ENCODE data around the gene PADI6.

DNA sequence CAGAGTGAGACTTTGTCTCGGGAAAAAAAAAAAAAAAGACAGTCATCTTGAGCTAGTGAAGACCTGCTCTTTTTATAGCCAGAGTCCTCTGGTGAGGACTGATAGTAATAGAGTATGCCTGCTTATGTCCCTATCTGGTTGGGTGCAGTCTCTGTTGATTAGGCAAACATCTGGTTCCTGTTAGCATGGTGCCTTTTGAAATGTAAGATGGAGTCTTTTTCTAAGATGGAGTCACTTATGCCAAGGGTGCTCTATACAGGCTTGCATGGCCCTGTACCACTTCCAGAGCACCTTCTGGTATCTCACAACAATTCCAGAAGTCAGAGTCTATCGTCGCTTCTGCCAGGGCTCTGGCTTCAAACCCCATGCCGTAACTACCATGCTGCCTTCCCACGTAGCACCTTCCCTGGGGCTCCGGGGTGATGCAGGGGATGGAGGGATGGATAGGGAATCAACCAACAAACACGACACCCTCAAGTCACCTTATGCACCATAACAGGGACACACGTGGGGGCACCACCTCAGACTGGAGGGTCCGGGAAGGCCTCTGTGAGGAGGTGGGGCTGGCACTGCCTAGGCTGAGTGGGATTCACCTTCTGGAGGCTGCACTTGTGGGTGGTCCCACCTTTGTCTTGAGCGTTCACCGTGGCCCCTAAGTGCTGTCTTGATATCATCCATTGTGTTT lies 11.6 kb upstream of the PADI6 start:
- TF ChIP-seq, protein P1, sequence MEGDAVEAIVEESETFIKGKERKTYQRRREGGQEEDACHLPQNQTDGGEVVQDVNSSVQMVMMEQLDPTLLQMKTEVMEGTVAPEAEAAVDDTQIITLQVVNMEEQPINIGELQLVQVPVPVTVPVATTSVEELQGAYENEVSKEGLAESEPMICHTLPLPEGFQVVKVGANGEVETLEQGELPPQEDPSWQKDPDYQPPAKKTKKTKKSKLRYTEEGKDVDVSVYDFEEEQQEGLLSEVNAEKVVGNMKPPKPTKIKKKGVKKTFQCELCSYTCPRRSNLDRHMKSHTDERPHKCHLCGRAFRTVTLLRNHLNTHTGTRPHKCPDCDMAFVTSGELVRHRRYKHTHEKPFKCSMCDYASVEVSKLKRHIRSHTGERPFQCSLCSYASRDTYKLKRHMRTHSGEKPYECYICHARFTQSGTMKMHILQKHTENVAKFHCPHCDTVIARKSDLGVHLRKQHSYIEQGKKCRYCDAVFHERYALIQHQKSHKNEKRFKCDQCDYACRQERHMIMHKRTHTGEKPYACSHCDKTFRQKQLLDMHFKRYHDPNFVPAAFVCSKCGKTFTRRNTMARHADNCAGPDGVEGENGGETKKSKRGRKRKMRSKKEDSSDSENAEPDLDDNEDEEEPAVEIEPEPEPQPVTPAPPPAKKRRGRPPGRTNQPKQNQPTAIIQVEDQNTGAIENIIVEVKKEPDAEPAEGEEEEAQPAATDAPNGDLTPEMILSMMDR (IDR thresholded peaks at IDR 0.05): no peak
- TF ChIP-seq RAD21 (IDR thresholded peaks at IDR 0.05; ENCODE audit: low read length): no peak
- TF ChIP-seq TEAD4 (IDR thresholded peaks at IDR 0.05; ENCODE audit: borderline replicate concordance, insufficient read depth): no peak
- TF ChIP-seq MAX (IDR thresholded peaks at IDR 0.05; ENCODE audit: low read depth): no peak
- TF ChIP-seq, protein P2, sequence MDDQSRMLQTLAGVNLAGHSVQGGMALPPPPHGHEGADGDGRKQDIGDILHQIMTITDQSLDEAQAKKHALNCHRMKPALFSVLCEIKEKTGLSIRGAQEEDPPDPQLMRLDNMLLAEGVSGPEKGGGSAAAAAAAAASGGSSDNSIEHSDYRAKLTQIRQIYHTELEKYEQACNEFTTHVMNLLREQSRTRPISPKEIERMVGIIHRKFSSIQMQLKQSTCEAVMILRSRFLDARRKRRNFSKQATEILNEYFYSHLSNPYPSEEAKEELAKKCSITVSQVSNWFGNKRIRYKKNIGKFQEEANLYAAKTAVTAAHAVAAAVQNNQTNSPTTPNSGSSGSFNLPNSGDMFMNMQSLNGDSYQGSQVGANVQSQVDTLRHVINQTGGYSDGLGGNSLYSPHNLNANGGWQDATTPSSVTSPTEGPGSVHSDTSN (IDR thresholded peaks at IDR 0.05): no peak
- TF ChIP-seq FOSL2 (IDR thresholded peaks at IDR 0.05; ENCODE audit: borderline replicate concordance, low read depth): no peak
- no peak for TF ChIP-seq ELF1 (IDR thresholded peaks at IDR 0.05)
